Calu3 (cell line): ENCODE results near the gene CPAMD8. TPM values are rescaled to one million over a fixed set of nuclear protein-coding genes. Genes with fewer than 3 reads are reported as not detected.
"Not testable (repeated sequence)": the region's sequence is repeated elsewhere in the genome, so short reads cannot be mapped to it uniquely, and the experiment has no call there.

Experiments used
- BruUV-seq: library from RNA; stranded (reverse); fragments of 400-500 nt; replicated peaks from 2 replicates; lab custom pipeline; 2021; lab: Mats Ljungman, UMichigan
- CTCF ChIA-PET: fragments of 300-600 bp; sonication (Branson Sonifier 250); formaldehyde crosslinking; loops from one replicate; lab custom pipeline; 2022; ENCODE audit warnings: antibody characterized with exemption; lab: Charles Lee
- DNase-seq: peaks from one replicate; pipeline ENCODE4 v3.0.0; 2022
- H3K27ac Mint-ChIP-seq: one replicate; pipeline ENCODE4 v1.8.0; 2022; ENCODE audit warnings: mixed read lengths; ENCODE audit not compliant: unreplicated experiment
- H3K27me3 Mint-ChIP-seq: one replicate; pipeline ENCODE4 v1.8.0; 2022; ENCODE audit warnings: mixed read lengths; ENCODE audit not compliant: unreplicated experiment
- H3K36me3 Mint-ChIP-seq: one replicate; pipeline ENCODE4 v1.8.0; 2022; ENCODE audit warnings: mild to moderate bottlenecking, moderate library complexity, mixed read lengths; ENCODE audit not compliant: insufficient read depth, unreplicated experiment
- H3K4me1 Mint-ChIP-seq: one replicate; pipeline ENCODE4 v1.8.0; 2022; ENCODE audit warnings: mild to moderate bottlenecking, low read depth, mixed read lengths; ENCODE audit not compliant: unreplicated experiment
- H3K4me3 Mint-ChIP-seq: one replicate; pipeline ENCODE4 v1.8.0; 2022; ENCODE audit warnings: mild to moderate bottlenecking, low read depth, moderate library complexity, mixed read lengths; ENCODE audit not compliant: unreplicated experiment
- H3K9me3 Mint-ChIP-seq: one replicate; pipeline ENCODE4 v1.8.0; 2022; ENCODE audit warnings: low read depth, mixed read lengths; ENCODE audit not compliant: unreplicated experiment
- intact Hi-C: fragments of 100-400 bp; cut with micrococcal nuclease; formaldehyde crosslinking; loops from one replicate; pipeline ENCODE4 v1.10.0; 2022; ENCODE audit not compliant: unreplicated experiment
- total RNA-seq: library from RNA; stranded (reverse); gene quantifications from 2 replicates; pipeline ENCODE4 v1.2.3, GENCODE V29; 2022
- TF ChIP-seq, protein P1 (sequence below): fragments of 200-600 bp; IDR thresholded peaks from one replicate; pipeline ENCODE4 v1.8.0; 2022; ENCODE audit warnings: antibody characterized with exemption; ENCODE audit not compliant: unreplicated experiment

CPAMD8 gene
- total RNA-seq, 1 experiment from 2014 or later = 5.8 TPM

GRCh38 chr19:16945364-16945714, 81.3 kb downstream of the CPAMD8 start:
- Mint-ChIP-seq H3K27ac (no peak overlapping the region), H3K4me3 (no peak overlapping the region), H3K4me1 (no peaks in the 10 kb centered on the region), H3K27me3 (peaks cover 14% of the 10 kb centered on the region), H3K36me3 (no peaks in the 10 kb centered on the region), H3K9me3 (peaks cover 3% of the 10 kb centered on the region)
- BruUV-seq = no TSS peak
- no peak for DNase-seq
- TF ChIP-seq, protein P1, sequence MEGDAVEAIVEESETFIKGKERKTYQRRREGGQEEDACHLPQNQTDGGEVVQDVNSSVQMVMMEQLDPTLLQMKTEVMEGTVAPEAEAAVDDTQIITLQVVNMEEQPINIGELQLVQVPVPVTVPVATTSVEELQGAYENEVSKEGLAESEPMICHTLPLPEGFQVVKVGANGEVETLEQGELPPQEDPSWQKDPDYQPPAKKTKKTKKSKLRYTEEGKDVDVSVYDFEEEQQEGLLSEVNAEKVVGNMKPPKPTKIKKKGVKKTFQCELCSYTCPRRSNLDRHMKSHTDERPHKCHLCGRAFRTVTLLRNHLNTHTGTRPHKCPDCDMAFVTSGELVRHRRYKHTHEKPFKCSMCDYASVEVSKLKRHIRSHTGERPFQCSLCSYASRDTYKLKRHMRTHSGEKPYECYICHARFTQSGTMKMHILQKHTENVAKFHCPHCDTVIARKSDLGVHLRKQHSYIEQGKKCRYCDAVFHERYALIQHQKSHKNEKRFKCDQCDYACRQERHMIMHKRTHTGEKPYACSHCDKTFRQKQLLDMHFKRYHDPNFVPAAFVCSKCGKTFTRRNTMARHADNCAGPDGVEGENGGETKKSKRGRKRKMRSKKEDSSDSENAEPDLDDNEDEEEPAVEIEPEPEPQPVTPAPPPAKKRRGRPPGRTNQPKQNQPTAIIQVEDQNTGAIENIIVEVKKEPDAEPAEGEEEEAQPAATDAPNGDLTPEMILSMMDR = no peak
- CTCF ChIA-PET = no interaction called here
- intact Hi-C loops = no loop called here

DNA sequence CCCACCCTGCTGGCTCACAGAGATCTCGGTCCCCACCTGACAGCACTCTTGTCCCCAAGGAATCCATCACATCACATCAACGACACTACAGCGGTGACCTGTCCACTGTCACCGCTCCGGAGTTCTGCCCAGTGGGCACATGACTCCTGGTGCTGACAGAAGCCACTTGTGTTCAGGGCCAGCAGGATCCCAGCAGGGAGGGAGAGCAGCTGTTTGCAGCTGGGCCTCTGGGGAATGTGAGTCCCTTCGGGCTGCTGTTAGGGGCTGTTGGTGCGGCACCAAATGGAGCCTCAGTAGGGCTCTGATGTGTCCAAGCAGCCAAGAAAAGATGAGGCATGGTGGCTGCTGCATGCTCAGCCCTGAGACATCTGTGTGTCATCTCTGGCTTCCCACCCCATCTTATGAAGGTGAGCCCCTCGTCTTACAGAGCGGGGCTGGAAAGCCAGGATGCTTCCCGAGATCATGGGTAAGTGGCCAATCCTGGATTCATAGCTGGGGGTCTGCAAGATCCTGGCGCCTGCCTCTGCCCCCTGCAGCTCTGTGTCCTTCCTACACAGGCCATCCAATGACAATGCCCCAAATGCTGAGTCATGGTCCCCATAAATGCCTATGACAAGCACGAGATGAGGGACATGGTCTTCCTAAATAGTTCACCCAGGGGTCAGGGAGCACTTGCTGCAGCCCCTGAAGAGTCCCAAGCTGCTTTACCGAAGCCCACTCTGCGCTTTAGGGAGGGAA, 81.8 kb downstream of the CPAMD8 start:
- BruUV-seq = no TSS peak
- H3K4me1 Mint-ChIP-seq = no peaks in the 10 kb centered on the region
- DNase-seq = no peak
- peaks cover 10% of the 10 kb centered on the region for H3K27me3 Mint-ChIP-seq
- intact Hi-C loops = no loop called here
- peaks cover 3% of the 10 kb centered on the region for H3K9me3 Mint-ChIP-seq
- no peak overlapping the region for H3K27ac Mint-ChIP-seq
- CTCF ChIA-PET = no interaction called here
- no peaks in the 10 kb centered on the region for H3K36me3 Mint-ChIP-seq
- TF ChIP-seq, protein P1 = no peak
- H3K4me3 Mint-ChIP-seq = no peak overlapping the region

- no peaks in the 10 kb centered on the region for H3K36me3 Mint-ChIP-seq
- peaks cover 6% of the 10 kb centered on the region for H3K27me3 Mint-ChIP-seq
- intact Hi-C loops = no loop called here
- no peak overlapping the region for H3K27ac Mint-ChIP-seq
- H3K4me3 Mint-ChIP-seq = no peak overlapping the region
- no peaks in the 10 kb centered on the region for H3K4me1 Mint-ChIP-seq
- TF ChIP-seq, protein P1 = no peak
- BruUV-seq = no TSS peak
- CTCF ChIA-PET = no interaction called here
- no peak for DNase-seq
- H3K9me3 Mint-ChIP-seq = peaks cover 3% of the 10 kb centered on the region
Observed at GRCh38 chr19:16943942-16944625, 82.5 kb downstream of the CPAMD8 start.

GRCh38 chr19:16943090-16943489, 83.5 kb downstream of the CPAMD8 start:
- H3K9me3 Mint-ChIP-seq, H3K27ac Mint-ChIP-seq, DNase-seq, H3K4me3 Mint-ChIP-seq, H3K4me1 Mint-ChIP-seq, CTCF ChIA-PET, H3K36me3 Mint-ChIP-seq, BruUV-seq, intact Hi-C loops: not testable (repeated sequence)
- H3K27me3 Mint-ChIP-seq = peaks cover 13% of the 10 kb centered on the region

DNA sequence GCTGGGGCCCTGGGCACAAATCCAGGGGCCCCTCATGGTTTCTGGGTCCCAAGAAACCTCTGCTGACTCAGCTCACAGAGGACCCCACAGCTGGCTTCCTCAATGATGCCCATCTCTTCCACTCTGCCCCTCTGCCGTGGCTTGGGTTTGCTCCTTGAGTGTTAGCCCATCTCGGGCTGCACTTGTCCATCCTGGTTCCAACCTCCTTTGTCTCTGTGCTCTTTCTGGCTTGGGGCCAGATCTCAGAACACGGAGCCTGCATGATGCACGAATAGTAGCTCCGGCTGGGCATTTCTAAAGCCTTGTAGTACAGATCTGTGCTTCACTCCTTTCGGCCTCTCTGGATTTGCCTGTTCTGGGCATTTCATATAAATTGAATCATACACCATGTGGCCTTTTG, 84.0 kb downstream of the CPAMD8 start:
- intact Hi-C loops = no loop called here
- no peaks in the 10 kb centered on the region for H3K36me3 Mint-ChIP-seq

More for the DNA sequence above, 84.0 kb downstream of the CPAMD8 start:
- DNase-seq = no peak
- TF ChIP-seq, protein P1 = no peak
- Mint-ChIP-seq H3K4me3 (no peak overlapping the region), H3K27me3 (peaks cover 13% of the 10 kb centered on the region), H3K27ac (no peak overlapping the region), H3K4me1 (no peaks in the 10 kb centered on the region), H3K9me3 (peaks cover 3% of the 10 kb centered on the region)
- CTCF ChIA-PET = no interaction called here
- BruUV-seq = no TSS peak
